Activated CD4-positive, alpha-beta memory T cell treated with anti-CD3 and anti-CD28 coated beads for 36 hours (primary cell): Measurements from ENCODE around the gene KIF26B. TPM values are rescaled to one million over a fixed set of nuclear protein-coding genes. Genes with fewer than 3 reads are reported as not detected.
"Not testable (repeated sequence)": the region's sequence is repeated elsewhere in the genome, so short reads cannot be mapped to it uniquely, and the experiment has no call there.

Experiments used
- CTCF ChIA-PET: fragments of 350-600 bp; sonication (Branson Sonifier 250); formaldehyde crosslinking; loops from one replicate; lab custom pipeline; 2021; ENCODE audit warnings: antibody characterized with exemption, inconsistent platforms; lab: Charles Lee
- POLR2A ChIA-PET: fragments of 350-600 bp; sonication (Branson Sonifier 250); formaldehyde crosslinking; loops from one replicate; lab custom pipeline; 2021; ENCODE audit warnings: antibody characterized with exemption; lab: Charles Lee
- DNase-seq: peaks from one replicate; pipeline ENCODE4 v3.0.0-alpha.2; 2020
- H3K27ac Mint-ChIP-seq: one replicate; pipeline ENCODE4 v1.8.0; 2021; ENCODE audit warnings: mixed read lengths
- H3K27me3 Mint-ChIP-seq: one replicate; pipeline ENCODE4 v1.8.0; 2021; ENCODE audit warnings: mixed read lengths
- H3K36me3 Mint-ChIP-seq: one replicate; pipeline ENCODE4 v1.8.0; 2021; ENCODE audit warnings: mixed read lengths
- H3K4me1 Mint-ChIP-seq: one replicate; pipeline ENCODE4 v1.8.0; 2021; ENCODE audit warnings: low read depth, mixed read lengths
- H3K4me3 Mint-ChIP-seq: one replicate; pipeline ENCODE4 v1.8.0; 2021; ENCODE audit warnings: mild to moderate bottlenecking, mixed read lengths
- H3K9me3 Mint-ChIP-seq: one replicate; pipeline ENCODE4 v1.8.0; 2021; ENCODE audit warnings: mixed read lengths
- intact Hi-C: fragments of 100-400 bp; cut with micrococcal nuclease; formaldehyde crosslinking; loops from one replicate; pipeline ENCODE4 v1.15.1; 2023
- total RNA-seq, 2 experiments: library from RNA; stranded (reverse); gene quantifications; one replicate each; pipeline ENCODE4 v1.2.3, GENCODE V29; 2021

Gene KIF26B
- total RNA-seq, 2 experiments from 2014 or later: not detected

DNA sequence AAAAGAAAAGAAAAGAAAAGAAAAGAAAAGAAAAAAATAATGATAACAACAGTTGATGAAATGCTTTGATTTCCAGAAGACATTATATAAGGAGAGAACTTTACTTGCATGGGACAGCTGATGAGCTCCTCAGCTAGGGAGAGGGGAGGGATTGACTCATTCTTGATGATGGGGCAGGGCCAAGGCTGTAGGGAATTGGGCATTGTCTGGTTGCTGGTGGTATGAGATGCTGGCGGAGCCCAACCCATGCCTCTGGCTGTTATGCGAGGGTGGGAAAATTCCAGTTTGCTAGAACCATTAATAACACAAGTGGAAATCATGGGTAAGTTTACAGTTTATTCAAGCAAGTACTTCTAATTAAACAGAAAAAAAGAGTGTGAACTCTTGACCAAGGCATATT lies 36.0 kb upstream of the KIF26B start:
- DNase-seq: no peak
- H3K27me3 Mint-ChIP-seq: no peaks in the 10 kb centered on the region
- H3K4me3 Mint-ChIP-seq: no peak overlapping the region
- no peaks in the 10 kb centered on the region for H3K36me3 Mint-ChIP-seq
- H3K27ac Mint-ChIP-seq: no peak overlapping the region
- H3K9me3 Mint-ChIP-seq: no peaks in the 10 kb centered on the region
- H3K4me1 Mint-ChIP-seq: no peaks in the 10 kb centered on the region
- ChIA-PET POLR2A (no interaction called here), CTCF (no interaction called here)
- intact Hi-C loops: no loop called here

DNA sequence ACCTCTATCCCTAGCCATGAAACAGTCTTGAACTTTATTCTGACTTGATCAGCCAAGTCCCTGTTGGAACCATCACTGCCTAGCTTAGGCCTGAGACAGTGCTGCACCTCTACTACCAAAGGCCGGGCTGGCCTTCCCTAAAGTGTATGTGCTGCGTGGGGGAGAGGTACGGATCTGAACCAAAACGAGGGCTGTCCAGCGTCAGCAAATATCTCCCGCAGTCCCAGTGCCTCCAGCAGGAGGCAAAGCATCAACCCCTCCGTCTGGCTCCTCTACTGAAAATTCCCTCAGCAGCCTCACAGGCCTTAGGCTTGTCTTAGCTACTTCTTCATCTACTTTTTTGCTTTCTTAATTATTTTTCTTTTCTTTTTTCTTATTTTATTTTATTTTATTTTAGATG lies 33.3 kb upstream of the KIF26B start:
- Mint-ChIP-seq H3K36me3 (no peaks in the 10 kb centered on the region), H3K4me1 (no peaks in the 10 kb centered on the region), H3K4me3 (no peak overlapping the region), H3K9me3 (no peaks in the 10 kb centered on the region), H3K27ac (no peak overlapping the region), H3K27me3 (peaks cover 2% of the 10 kb centered on the region)
- no peak for DNase-seq
- intact Hi-C loops: no loop called here
- ChIA-PET CTCF (no interaction called here), POLR2A (no interaction called here)

- H3K4me3 Mint-ChIP-seq: no peak overlapping the region
- POLR2A ChIA-PET: no interaction called here
- CTCF ChIA-PET: no interaction called here
- DNase-seq: no peak
- no peaks in the 10 kb centered on the region for H3K4me1 Mint-ChIP-seq
- no peaks in the 10 kb centered on the region for H3K36me3 Mint-ChIP-seq
- peaks cover 7% of the 10 kb centered on the region for H3K27me3 Mint-ChIP-seq
- H3K27ac Mint-ChIP-seq: no peak overlapping the region
- intact Hi-C loops: no loop called here
- H3K9me3 Mint-ChIP-seq: no peaks in the 10 kb centered on the region
Observed at GRCh38 chr1:245124241-245124640, 30.5 kb upstream of the KIF26B start.

GRCh38 chr1:245124644-245125043 lies 30.1 kb upstream of the KIF26B start:
- intact Hi-C loops: no loop called here

DNA sequence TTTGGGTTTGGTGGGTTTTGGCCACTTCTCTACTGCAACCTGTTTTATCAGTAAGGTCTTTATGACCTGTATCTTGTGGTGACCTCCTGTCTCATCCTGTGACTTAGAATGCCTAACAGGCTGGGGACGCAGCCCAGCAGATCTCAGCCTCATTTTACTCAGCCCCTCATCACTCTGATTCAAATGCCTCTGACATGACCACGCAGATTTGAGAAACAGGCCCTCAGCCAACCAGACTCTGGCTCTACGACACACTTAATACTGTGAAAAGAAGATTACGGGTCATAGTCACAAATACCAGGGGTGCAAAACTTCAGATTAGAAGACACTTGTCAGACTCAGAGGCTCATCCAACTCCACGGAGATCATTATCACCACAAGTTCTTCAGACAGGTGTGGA lies 28.3 kb upstream of the KIF26B start:
- Mint-ChIP-seq H3K4me3 (no peak overlapping the region), H3K27ac (no peak overlapping the region), H3K9me3 (no peaks in the 10 kb centered on the region), H3K4me1 (no peaks in the 10 kb centered on the region), H3K27me3 (peaks cover 16% of the 10 kb centered on the region), H3K36me3 (no peaks in the 10 kb centered on the region)
- POLR2A ChIA-PET: no interaction called here
- intact Hi-C loops: no loop called here
- CTCF ChIA-PET: no interaction called here
- no peak for DNase-seq

More at GRCh38 chr1:245124644-245125043, 30.1 kb upstream of the KIF26B start:
- DNase-seq: no peak
- no peaks in the 10 kb centered on the region for H3K9me3 Mint-ChIP-seq
- H3K27me3 Mint-ChIP-seq: peaks cover 9% of the 10 kb centered on the region
- H3K4me3 Mint-ChIP-seq: no peak overlapping the region
- CTCF ChIA-PET: no interaction called here
- no peaks in the 10 kb centered on the region for H3K36me3 Mint-ChIP-seq
- POLR2A ChIA-PET: no interaction called here
- no peak overlapping the region for H3K27ac Mint-ChIP-seq
- no peaks in the 10 kb centered on the region for H3K4me1 Mint-ChIP-seq

GRCh38 chr1:245128381-245129101 lies 26.2 kb upstream of the KIF26B start:
- H3K9me3 Mint-ChIP-seq: no peaks in the 10 kb centered on the region
- POLR2A ChIA-PET: no interaction called here

DNA sequence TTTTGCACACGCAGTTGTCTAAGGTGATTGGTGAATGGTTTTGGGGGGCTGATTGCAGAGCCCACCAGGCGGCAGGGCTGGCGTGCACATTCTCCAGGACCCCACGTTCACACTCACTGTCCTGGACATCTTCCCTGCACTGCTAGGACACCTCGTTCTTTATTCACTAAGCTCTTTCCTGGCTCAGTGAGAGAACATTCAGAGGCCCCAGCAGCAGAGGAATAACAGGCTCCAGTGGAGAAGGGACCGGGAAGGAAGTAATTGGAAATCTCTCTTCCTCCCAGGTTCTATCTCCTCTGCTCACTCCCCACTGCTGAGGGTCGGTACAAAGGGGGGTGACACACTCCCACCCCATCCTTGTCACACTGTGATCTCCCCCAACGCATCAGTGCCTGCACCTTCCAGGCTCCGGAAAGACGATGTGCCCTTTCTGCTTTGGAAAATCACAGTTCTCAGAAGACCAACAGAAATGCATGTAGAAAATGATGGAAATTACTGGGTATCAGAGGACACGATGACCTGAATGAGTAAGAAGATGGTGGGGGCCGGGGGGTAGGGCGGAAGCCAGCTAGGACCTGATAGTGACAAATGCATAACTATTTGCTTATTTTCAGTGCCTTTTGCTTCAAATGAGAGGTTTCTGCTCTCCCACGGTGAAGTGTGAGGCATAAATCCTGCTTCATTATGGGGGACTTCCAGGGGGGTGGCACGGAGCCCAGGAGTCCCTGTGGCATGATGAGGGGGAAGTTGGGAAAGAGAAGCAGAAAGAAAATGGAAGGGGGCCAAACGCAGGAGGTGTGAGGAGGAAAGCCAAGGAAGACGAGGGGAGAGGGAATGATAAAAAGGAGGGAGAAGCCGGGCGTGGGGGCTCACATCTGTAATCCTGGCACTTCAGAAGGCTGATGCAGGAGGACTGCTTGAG lies 25.2 kb upstream of the KIF26B start:
- POLR2A ChIA-PET: no interaction called here
- H3K36me3 Mint-ChIP-seq: no peaks in the 10 kb centered on the region
- H3K27ac Mint-ChIP-seq: no peak overlapping the region

More at GRCh38 chr1:245128381-245129101, 26.2 kb upstream of the KIF26B start:
- no peak overlapping the region for H3K4me3 Mint-ChIP-seq
- H3K27ac Mint-ChIP-seq: no peak overlapping the region
- no peaks in the 10 kb centered on the region for H3K36me3 Mint-ChIP-seq
- no peak for DNase-seq
- no peaks in the 10 kb centered on the region for H3K4me1 Mint-ChIP-seq
- intact Hi-C loops: no loop called here
- CTCF ChIA-PET: no interaction called here
- peaks cover 16% of the 10 kb centered on the region for H3K27me3 Mint-ChIP-seq

DNA sequence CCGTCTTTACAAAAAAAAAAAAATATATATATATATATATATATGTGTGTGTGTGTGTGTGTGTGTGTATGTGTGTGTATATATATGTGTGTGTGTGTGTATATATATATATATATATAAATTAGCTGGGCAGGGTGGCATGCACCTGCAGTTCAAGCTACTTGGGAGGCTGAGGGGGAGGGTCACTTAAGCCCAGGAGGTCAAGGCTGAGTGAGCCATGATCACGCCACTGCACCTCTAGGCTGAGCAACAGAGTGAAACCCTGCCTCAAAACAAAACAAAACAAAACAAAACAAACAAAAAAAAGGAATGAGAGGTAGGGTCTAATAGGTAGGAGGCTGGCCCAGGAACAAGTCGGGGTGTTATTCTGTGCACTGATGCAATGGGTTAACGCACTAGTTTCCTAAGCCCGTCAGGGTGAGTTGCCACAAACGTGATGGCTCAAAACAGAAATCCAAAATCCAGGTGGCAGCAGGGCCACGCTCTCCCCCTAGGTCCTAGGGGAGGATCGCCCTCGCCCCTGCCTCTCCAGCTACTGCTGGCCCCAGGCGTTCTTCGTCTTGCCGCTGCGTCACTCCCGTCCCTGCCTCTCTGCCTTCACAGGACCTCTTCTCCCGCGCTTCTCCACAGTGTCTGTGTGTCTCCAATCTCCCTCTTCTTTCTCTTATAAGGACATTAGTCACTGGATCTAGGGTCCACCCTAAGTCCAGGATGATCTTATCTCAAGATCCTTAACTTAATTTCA lies 24.3 kb upstream of the KIF26B start:
- H3K27me3 Mint-ChIP-seq: peaks cover 15% of the 10 kb centered on the region
- H3K4me3 Mint-ChIP-seq, DNase-seq, H3K9me3 Mint-ChIP-seq, H3K27ac Mint-ChIP-seq, CTCF ChIA-PET, H3K4me1 Mint-ChIP-seq, H3K36me3 Mint-ChIP-seq, POLR2A ChIA-PET, intact Hi-C loops: not testable (repeated sequence)

More for the DNA sequence above, 25.2 kb upstream of the KIF26B start:
- Mint-ChIP-seq H3K4me1 (no peaks in the 10 kb centered on the region), H3K4me3 (no peak overlapping the region), H3K9me3 (no peaks in the 10 kb centered on the region), H3K27me3 (peaks cover 16% of the 10 kb centered on the region)
- CTCF ChIA-PET: no interaction called here
- DNase-seq: no peak
- intact Hi-C loops: no loop called here

DNA sequence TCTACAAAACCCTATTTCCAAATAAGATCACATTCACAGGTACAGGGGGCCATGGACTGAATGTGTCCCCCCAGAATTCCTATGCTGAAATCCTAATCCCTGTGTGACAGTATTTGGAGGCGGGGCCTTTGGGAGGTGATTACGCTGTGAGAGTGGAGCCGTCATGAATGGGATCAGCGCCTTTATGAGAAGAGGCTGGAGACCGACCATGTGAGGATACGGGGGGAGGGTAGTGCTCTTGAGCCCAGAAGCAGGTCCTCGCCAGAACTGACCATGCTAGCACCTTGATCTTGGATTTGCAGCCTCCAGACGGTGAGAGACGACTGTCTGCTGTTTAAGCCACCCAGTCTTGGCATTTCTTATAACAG lies 23.8 kb upstream of the KIF26B start:
- Mint-ChIP-seq H3K27me3 (peaks cover 15% of the 10 kb centered on the region), H3K36me3 (no peaks in the 10 kb centered on the region), H3K4me1 (no peaks in the 10 kb centered on the region), H3K9me3 (no peaks in the 10 kb centered on the region), H3K27ac (no peak overlapping the region), H3K4me3 (no peak overlapping the region)
- POLR2A ChIA-PET: no interaction called here
- intact Hi-C loops: no loop called here
- CTCF ChIA-PET: no interaction called here
- no peak for DNase-seq

DNA sequence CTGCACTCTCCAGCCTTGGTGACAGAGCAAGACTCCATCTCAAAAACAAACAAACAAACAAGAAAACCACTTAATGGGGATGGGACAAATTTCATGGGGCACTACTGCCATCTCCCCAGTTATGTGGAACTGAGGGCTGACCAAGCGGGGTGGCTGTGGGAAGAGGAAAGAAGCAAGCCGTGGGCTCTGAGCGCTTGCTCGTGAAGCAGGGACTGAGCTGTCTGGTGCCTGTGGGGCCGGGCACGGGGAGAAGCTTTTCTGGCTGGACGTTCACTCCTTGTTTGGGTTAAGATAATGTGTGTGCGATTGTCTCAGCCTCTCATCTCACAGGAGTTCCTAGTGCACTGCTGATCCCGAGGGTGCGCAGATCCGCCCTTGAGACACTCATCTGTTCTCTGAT lies 22.0 kb upstream of the KIF26B start:
- Mint-ChIP-seq H3K9me3 (no peaks in the 10 kb centered on the region), H3K4me1 (no peaks in the 10 kb centered on the region), H3K27me3 (peaks cover 11% of the 10 kb centered on the region), H3K4me3 (no peak overlapping the region), H3K27ac (no peak overlapping the region), H3K36me3 (no peaks in the 10 kb centered on the region)
- intact Hi-C loops: no loop called here
- no peak for DNase-seq
- ChIA-PET POLR2A (no interaction called here), CTCF (interaction anchor here (0.6 kb wide), 1 partner anchor 606 kb away, joined by 4 read pairs; no protein-coding TSS in a partner anchor)

- Mint-ChIP-seq H3K36me3 (no peaks in the 10 kb centered on the region), H3K9me3 (no peaks in the 10 kb centered on the region), H3K4me1 (no peaks in the 10 kb centered on the region), H3K27ac (no peak overlapping the region), H3K27me3 (peaks cover 19% of the 10 kb centered on the region), H3K4me3 (no peak overlapping the region)
- CTCF ChIA-PET: no interaction called here
- no peak for DNase-seq
- intact Hi-C loops: no loop called here
- POLR2A ChIA-PET: no interaction called here
Observed at GRCh38 chr1:245133995-245134715, 20.6 kb upstream of the KIF26B start.
